ENCODE results near the gene NQO2. TPM values are rescaled to one million over a fixed set of nuclear protein-coding genes. Genes with fewer than 3 reads are reported as not detected.

NQO2 gene
- total and polyA plus RNA-seq, 2 of the 13 experiments (the other 11 are each of a cell fraction or from before 2014, with no cell fraction given) = 32.2 to 56.5 TPM

GRCh38 chr6:2993755-2994317 lies 5.9 kb upstream of the NQO2 start (continued):
- TF ChIP-seq HMGXB3 (CRISPR knock-in tag; IDR thresholded peaks at IDR 0.05; ENCODE audit: borderline replicate concordance) (peak; percentile 25; the same call in 1 of the 2 replicates), HMGA1 (CRISPR knock-in tag; conservative IDR thresholded peaks at IDR 0.05) (no peak), ZNF768 (CRISPR knock-in tag; IDR thresholded peaks at IDR 0.05) (no peak), ZNF142 (CRISPR knock-in tag; IDR thresholded peaks at IDR 0.05) (no peak), ZNF546 (CRISPR knock-in tag; conservative IDR thresholded peaks at IDR 0.05) (no peak), ZNF501 (CRISPR knock-in tag; IDR thresholded peaks at IDR 0.05) (peak; percentile 56; the same call in 1 of the 2 replicates), ZNF563 (CRISPR knock-in tag; IDR thresholded peaks at IDR 0.05) (0 out of 2 replicates have a peak, but pooled peaks have one; percentile 37), TEAD3 (CRISPR knock-in tag; optimal IDR thresholded peaks at IDR 0.05; ENCODE audit: borderline replicate concordance) (no peak), CCAR2 (optimal IDR thresholded peaks at IDR 0.05; ENCODE audit: low read depth, low read length) (no peak), MTERF4 (CRISPR knock-in tag; IDR thresholded peaks at IDR 0.05) (no peak), KLF12 (CRISPR knock-in tag; IDR thresholded peaks at IDR 0.05; ENCODE audit: borderline replicate concordance) (no peak), ZNF136 (CRISPR knock-in tag; IDR thresholded peaks at IDR 0.05; ENCODE audit: low read depth) (no peak), EEA1 (CRISPR knock-in tag; IDR thresholded peaks at IDR 0.05; ENCODE audit: borderline replicate concordance) (no peak), ZNF547 (CRISPR knock-in tag; IDR thresholded peaks at IDR 0.05) (no peak), ZKSCAN1 (IDR thresholded peaks at IDR 0.05; ENCODE audit: low read length) (0 out of 2 replicates have a peak, but pooled peaks have one; percentile 34), ZNF564 (CRISPR knock-in tag; IDR thresholded peaks at IDR 0.05) (no peak)
